ENCODE results near the gene APOL1. TPM values are rescaled to one million over a fixed set of nuclear protein-coding genes. Genes with fewer than 3 reads are reported as not detected.
"Not testable (repeated sequence)": the region's sequence is repeated elsewhere in the genome, so short reads cannot be mapped to it uniquely, and the experiment has no call there.

The APOL1 gene
- total and polyA plus RNA-seq, 4 donors: 7.7 to 129 (median 59.5) TPM

- not testable (repeated sequence) for H3K9me3 ChIP-seq (ENCODE audit: control insufficient read depth in 4 of 4, low read length in 3 of 4); H3K27me3 ChIP-seq (ENCODE audit: control insufficient read depth in 4 of 4, insufficient read depth in 4 of 4, low read length in 3 of 4); H3K4me3 ChIP-seq (ENCODE audit: low read depth in 1 of 3, low read length in 3 of 3); DNase-seq (ENCODE audit: low spot score); H3K9ac ChIP-seq (ENCODE audit: low read depth in 1 of 2, low read length in 2 of 2); H3K36me3 ChIP-seq (ENCODE audit: control insufficient read depth in 4 of 4, insufficient read depth in 3 of 4, low read depth in 1 of 4, low read length in 3 of 4)
- TF ChIP-seq ZBTB33 (IDR thresholded peaks at IDR 0.05): peak; percentile 11
- peak in 1 of 2 donors; percentile 53 for TF ChIP-seq RXRA (IDR thresholded peaks at IDR 0.05)
- TF ChIP-seq SP1 (IDR thresholded peaks at IDR 0.05): peak; percentile 29
- TF ChIP-seq HNF4A (conservative IDR thresholded peaks at IDR 0.05): peak; percentile 76 to 80
- peaks cover 3 to 31% (median 24%) of the 10 kb centered on the region in 4 donors for H3K4me1 ChIP-seq (ENCODE audit: control insufficient read depth in 4 of 4, insufficient read depth in 4 of 4, low read length in 3 of 4)
- WGBS: 58% methylated on average over 5 of the region's 5 CpGs
- peak overlapping the region in 1 of 2 donors; percentile 31 for H3K27ac ChIP-seq (ENCODE audit: low read depth in 1 of 2, low read length in 2 of 2)
Observed at GRCh38 chr22:36209488-36209908, 43.4 kb upstream of the APOL1 start.

GRCh38 chr22:36210224-36210623 lies 42.7 kb upstream of the APOL1 start:
- Histone ChIP-seq H3K36me3 (ENCODE audit: control insufficient read depth in 4 of 4, insufficient read depth in 3 of 4, low read depth in 1 of 4, low read length in 3 of 4) (no peaks in the 10 kb centered on the region), H3K9me3 (ENCODE audit: control insufficient read depth in 4 of 4, low read length in 3 of 4) (no peaks in the 10 kb centered on the region), H3K4me1 (ENCODE audit: control insufficient read depth in 4 of 4, insufficient read depth in 4 of 4, low read length in 3 of 4) (peaks cover 3 to 31% (median 24%) of the 10 kb centered on the region in 4 donors), H3K27ac (ENCODE audit: low read depth in 1 of 2, low read length in 2 of 2) (no peak overlapping the region), H3K27me3 (ENCODE audit: control insufficient read depth in 4 of 4, insufficient read depth in 4 of 4, low read length in 3 of 4) (no peaks in the 10 kb centered on the region), H3K4me3 (ENCODE audit: low read depth in 1 of 3, low read length in 3 of 3) (no peak overlapping the region), H3K9ac (ENCODE audit: low read depth in 1 of 2, low read length in 2 of 2) (no peak overlapping the region)
- DNase-seq (ENCODE audit: low spot score): no peak
- 75% methylated on average over 3 of the region's 3 CpGs for WGBS
- TF ChIP-seq RXRA (IDR thresholded peaks at IDR 0.05): no peak

- Histone ChIP-seq H3K27me3 (ENCODE audit: control insufficient read depth in 4 of 4, insufficient read depth in 4 of 4, low read length in 3 of 4) (no peaks in the 10 kb centered on the region), H3K9ac (ENCODE audit: low read depth in 1 of 2, low read length in 2 of 2) (no peak overlapping the region), H3K9me3 (ENCODE audit: control insufficient read depth in 4 of 4, low read length in 3 of 4) (no peaks in the 10 kb centered on the region), H3K4me1 (ENCODE audit: control insufficient read depth in 4 of 4, insufficient read depth in 4 of 4, low read length in 3 of 4) (peaks cover 3 to 31% (median 24%) of the 10 kb centered on the region in 4 donors), H3K4me3 (ENCODE audit: low read depth in 1 of 3, low read length in 3 of 3) (no peak overlapping the region), H3K36me3 (ENCODE audit: control insufficient read depth in 4 of 4, insufficient read depth in 3 of 4, low read depth in 1 of 4, low read length in 3 of 4) (no peaks in the 10 kb centered on the region), H3K27ac (ENCODE audit: low read depth in 1 of 2, low read length in 2 of 2) (no peak overlapping the region)
- WGBS: 76% methylated on average over 4 of the region's 4 CpGs
- no peak for DNase-seq (ENCODE audit: low spot score)
- TF ChIP-seq GABPA (IDR thresholded peaks at IDR 0.05 in 1 of 2, conservative IDR thresholded peaks at IDR 0.05 in 1 of 2) (no peak), TAF1 (conservative IDR thresholded peaks at IDR 0.05) (no peak), EGR1 (IDR thresholded peaks at IDR 0.05; ENCODE audit: low read depth in 2 of 2) (no peak), ATF3 (IDR thresholded peaks at IDR 0.05) (no peak)
Observed at GRCh38 chr22:36211237-36211861, 41.6 kb upstream of the APOL1 start.

GRCh38 chr22:36212901-36213300 lies 40.0 kb upstream of the APOL1 start:
- Histone ChIP-seq H3K4me1 (ENCODE audit: control insufficient read depth in 4 of 4, insufficient read depth in 4 of 4, low read length in 3 of 4) (peaks cover 3 to 31% (median 24%) of the 10 kb centered on the region in 4 donors), H3K27ac (ENCODE audit: low read depth in 1 of 2, low read length in 2 of 2) (no peak overlapping the region), H3K36me3 (ENCODE audit: control insufficient read depth in 4 of 4, insufficient read depth in 3 of 4, low read depth in 1 of 4, low read length in 3 of 4) (no peaks in the 10 kb centered on the region), H3K9me3 (ENCODE audit: control insufficient read depth in 4 of 4, low read length in 3 of 4) (no peaks in the 10 kb centered on the region), H3K27me3 (ENCODE audit: control insufficient read depth in 4 of 4, insufficient read depth in 4 of 4, low read length in 3 of 4) (no peaks in the 10 kb centered on the region), H3K9ac (ENCODE audit: low read depth in 1 of 2, low read length in 2 of 2) (no peak overlapping the region), H3K4me3 (ENCODE audit: low read depth in 1 of 3, low read length in 3 of 3) (no peak overlapping the region)
- peak; percentile 46 for DNase-seq (ENCODE audit: low spot score)
- no peak for TF ChIP-seq MAX (IDR thresholded peaks at IDR 0.05)
- no peak for TF ChIP-seq HNF4G (IDR thresholded peaks at IDR 0.05)
- TF ChIP-seq TAF1 (conservative IDR thresholded peaks at IDR 0.05): no peak
- no peak for TF ChIP-seq JUND (IDR thresholded peaks at IDR 0.05)
- TF ChIP-seq HNF4A (conservative IDR thresholded peaks at IDR 0.05): peak; percentile 23 to 38
